K562 (cell line): ENCODE results near the gene CAPN13. TPM values are rescaled to one million over a fixed set of nuclear protein-coding genes. Genes with fewer than 3 reads are reported as not detected.

Experiments
- ATAC-seq: fragments of 200-7000 bp; cut with Tn5 transposase; 3 replicates; pipeline ENCODE4 v1.9.1; 2020; ENCODE audit warnings: moderate library complexity
- BruUV-seq: library from RNA; stranded (reverse); fragments of 400-500 nt; replicated peaks from 2 replicates; lab custom pipeline; 2021; lab: Mats Ljungman, UMichigan
- CTCF ChIA-PET: fragments of 300-600 bp; formaldehyde crosslinking; extraction: SDS; loops from one replicate; lab custom pipeline; 2021; ENCODE audit warnings: low intra/inter-chr PET ratio; lab: Yijun Ruan, JAX
- POLR2A ChIA-PET: fragments of 300-600, 350-650 bp; sonication (Branson Sonifier 250); formaldehyde crosslinking; extraction: SDS; loops from one replicate; lab custom pipeline; 2021; ENCODE audit warnings: antibody characterized with exemption, inconsistent platforms; lab: Yijun Ruan, JAX
- DNase-seq, 4 experiments: peaks; one replicate each; pipeline versions ENCODE4 v3.0.0 to v3.0.0-alpha.2; 2011 to 2018; ENCODE audit warnings: low spot score in 3 of 4, mixed read lengths in 3 of 4; ENCODE audit errors: extremely low read depth in 1 of 4
- FAIRE-seq: peaks from 2 replicates; lab custom pipeline; 2011; peaks lifted over from hg19 to GRCh38; lab: Jason Lieb, UNC
- H2AFZ ChIP-seq: 2 replicates; pipeline ENCODE4 v1.6.0; 2011; ENCODE audit warnings: low read depth, low read length, control low read depth, inconsistent platforms
- H3K27ac ChIP-seq: fragments of 200-600 bp; 3 replicates; pipeline ENCODE4 v1.8.0; 2011; ENCODE audit warnings: low read depth, mild to moderate bottlenecking, control low read depth, inconsistent platforms, low read length, moderate library complexity, mixed read lengths; ENCODE audit errors: extremely low read depth
- H3K27me3 ChIP-seq, 2 experiments: fragments of 300-600 bp in 1 of 2; 2 replicates in 1 of 2; 3 replicates in 1 of 2; pipeline versions ENCODE4 v1.6.0 to v1.8.0; 2011; ENCODE audit warnings: inconsistent platforms in 2 of 2, low read length in 2 of 2, mild to moderate bottlenecking in 1 of 2, mixed read lengths in 1 of 2, moderate library complexity in 1 of 2; ENCODE audit not compliant: control insufficient read depth in 2 of 2, insufficient read depth in 2 of 2
- H3K36me3 ChIP-seq: fragments of 300-600 bp; 3 replicates; pipeline ENCODE4 v1.8.0; 2011; ENCODE audit warnings: mild to moderate bottlenecking, low read length, inconsistent platforms; ENCODE audit not compliant: control insufficient read depth, insufficient read depth
- H3K4me1 ChIP-seq, 2 experiments: fragments of 200-600 bp in 1 of 2; replicated peaks in 1 of 2; 2 replicates in 1 of 2; 3 replicates in 1 of 2; pipeline versions ENCODE4 v1.5.1 to v1.8.0; 2011; ENCODE audit warnings: inconsistent platforms in 2 of 2, low read length in 2 of 2, mild to moderate bottlenecking in 1 of 2, mixed read lengths in 1 of 2, moderate library complexity in 1 of 2; ENCODE audit not compliant: control insufficient read depth in 2 of 2, insufficient read depth in 2 of 2
- H3K4me2 ChIP-seq: 2 replicates; pipeline ENCODE4 v1.6.1; 2011; ENCODE audit warnings: low read length, control low read depth, inconsistent platforms, mixed read lengths; ENCODE audit not compliant: insufficient read depth
- H3K4me3 ChIP-seq: fragments of 200-600 bp; sonication (generic), shearing (Covaris generic); 2 replicates; pipeline ENCODE4 v1.5.1; 2016; ENCODE audit warnings: control low read depth, inconsistent platforms
- H3K79me2 ChIP-seq: fragments of 200-600 bp; 3 replicates; pipeline ENCODE4 v1.8.0; 2011; ENCODE audit warnings: low read length, inconsistent platforms; ENCODE audit not compliant: control insufficient read depth, insufficient read depth
- H3K9ac ChIP-seq, 2 experiments: 2 replicates each; pipeline versions ENCODE4 v1.6.0 to v1.6.1; 2011; ENCODE audit warnings: low read depth in 2 of 2, low read length in 2 of 2, control low read depth in 1 of 2, inconsistent platforms in 1 of 2, mild to moderate bottlenecking in 1 of 2, mixed read lengths in 1 of 2; ENCODE audit not compliant: insufficient read depth in 1 of 2
- H3K9me1 ChIP-seq: one replicate; pipeline ENCODE4 v1.6.0; 2011; ENCODE audit warnings: inconsistent platforms, mild to moderate bottlenecking, low read length, moderate library complexity; ENCODE audit not compliant: control insufficient read depth, insufficient read depth
- H3K9me3 ChIP-seq: replicated peaks from 2 replicates; pipeline ENCODE4 v1.5.1; 2011; ENCODE audit warnings: low read depth, low read length, inconsistent platforms; ENCODE audit not compliant: control insufficient read depth, insufficient read depth
- H4K20me1 ChIP-seq: replicated peaks from 2 replicates; pipeline ENCODE4 v1.6.1; 2011; ENCODE audit warnings: low read length, inconsistent platforms, mixed read lengths; ENCODE audit not compliant: control insufficient read depth, insufficient read depth
- CLOCK ChIP-seq: fragments of 250-450 bp; sonication (Bioruptor Pico); IDR thresholded peaks from 2 replicates; pipeline ENCODE4 v1.4.0; 2020; ENCODE audit warnings: mild to moderate bottlenecking, moderate library complexity, borderline replicate concordance
- CTCF ChIP-seq, 3 experiments: IDR thresholded peaks in 2 of 3; conservative IDR thresholded peaks in 1 of 3; 2 replicates each; pipeline ENCODE4 v1.5.1; 2011 to 2012; ENCODE audit warnings: low read length in 3 of 3, mild to moderate bottlenecking in 3 of 3, control low read depth in 2 of 3, improper control_type of control experiment in 1 of 3, inconsistent platforms in 1 of 3, low read depth in 1 of 3, mixed read lengths in 1 of 3, moderate library complexity in 1 of 3; ENCODE audit not compliant: insufficient read depth in 2 of 3
- CTCFL ChIP-seq: IDR thresholded peaks from 2 replicates; pipeline ENCODE4 v1.6.1; 2011; ENCODE audit warnings: borderline replicate concordance, low read depth, mild to moderate bottlenecking, moderate library complexity, low read length; ENCODE audit not compliant: insufficient read depth, poor library complexity, severe bottlenecking
- ID3 ChIP-seq, 2 experiments: fragments of 250-450 bp in 1 of 2; fragments of 450-650 bp in 1 of 2; sonication (Bioruptor Pico) in 1 of 2; IDR thresholded peaks; 2 replicates each; pipeline versions ENCODE4 v1.6.1 to v1.8.0; 2016 to 2021; ENCODE audit warnings: mild to moderate bottlenecking in 2 of 2, moderate library complexity in 2 of 2, missing compliant biosample characterization in 1 of 2, missing genetic modification characterization in 1 of 2
- MIER1 ChIP-seq: fragments of 450-650 bp; IDR thresholded peaks from 2 replicates; pipeline ENCODE4 v1.6.1; 2016; ENCODE audit warnings: antibody characterized with exemption, mild to moderate bottlenecking, low read depth
- PHF8 ChIP-seq: fragments of 200-600 bp; sonication (generic); IDR thresholded peaks from 2 replicates; pipeline ENCODE4 v1.6.1; 2012; ENCODE audit warnings: mixed run types, mild to moderate bottlenecking, inconsistent platforms, low read length, moderate library complexity, borderline replicate concordance
- SMARCA4 ChIP-seq: fragments of 450-650 bp; IDR thresholded peaks from 2 replicates; pipeline ENCODE4 v1.6.1; 2016
- SMARCE1 ChIP-seq: fragments of 450-650 bp; IDR thresholded peaks from 2 replicates; pipeline ENCODE4 v1.7.1; 2016; ENCODE audit warnings: mild to moderate bottlenecking
- SMC3 ChIP-seq: conservative IDR thresholded peaks from 2 replicates; pipeline ENCODE4 v1.6.1; 2011; ENCODE audit warnings: low read depth, low read length, improper control_type of control experiment; ENCODE audit not compliant: insufficient read depth
- STAT5B ChIP-seq: fragments of 250-450 bp; sonication (Bioruptor Pico); IDR thresholded peaks from 2 replicates; pipeline ENCODE4 v1.8.0; 2021; ENCODE audit warnings: mild to moderate bottlenecking, inconsistent platforms
- TCF15 ChIP-seq: fragments of 250-450 bp; sonication (Bioruptor Pico); IDR thresholded peaks from 2 replicates; pipeline ENCODE4 v1.8.0; 2022; ENCODE audit warnings: moderate library complexity, mild to moderate bottlenecking, inconsistent platforms
- ZNF253 ChIP-seq: fragments of 250-450 bp; sonication (Bioruptor Pico); conservative IDR thresholded peaks from 2 replicates; pipeline ENCODE4 v1.6.1; 2021; ENCODE audit warnings: mild to moderate bottlenecking
- ZNF764 ChIP-seq: fragments of 250-450 bp; sonication (Bioruptor Pico); IDR thresholded peaks from 2 replicates; pipeline ENCODE4 v1.4.0; 2020; ENCODE audit warnings: low read depth, mild to moderate bottlenecking, moderate library complexity
- WGBS: fragments of 100-300 bp; shearing (Covaris generic); methylation state at CpG from one replicate; pipeline ENCODE4 v1.1.6; 2016; ENCODE audit warnings: low coverage, mixed read lengths; ENCODE audit not compliant: insufficient coverage; ENCODE audit errors: missing lambda C conversion rate; 5-methylcytosine and 5-hydroxymethylcytosine counted together
- in situ Hi-C: fragments of 300-500 bp; cut with MboI; formaldehyde crosslinking; loops from 4 replicates; pipeline ENCODE4 v1.15.0; 2018; ENCODE audit warnings: inconsistent platforms, mixed read lengths
- intact Hi-C: fragments of 100-400 bp; cut with micrococcal nuclease; formaldehyde crosslinking; loops from 2 replicates; pipeline ENCODE4 v1.14.2; 2022
- polyA plus RNA-seq, 8 experiments: library from polyadenylated mRNA; depleted of rRNA in 4 of 8; stranded (reverse) in 5 of 8; unstranded in 3 of 8; fragments of >200 nt; fragmentation: Nextera tagmentation in 2 of 8; fragmentation: Illumina TruSeq in 1 of 8; extraction: Ambion mirVana in 2 of 8; extraction: Trizol in 1 of 8; gene quantifications; 2 replicates each; pipeline versions ENCODE4 v1.2.1 to v1.2.3, GENCODE V29; 2011 to 2014; ENCODE audit warnings: inconsistent platforms in 1 of 8, missing spikeins in 1 of 8
- total RNA-seq, 7 experiments: library from RNA; depleted of rRNA in 6 of 7; stranded (reverse); fragments of >200 nt in 6 of 7; fragmentation: Illumina TruSeq in 2 of 7; extraction: Trizol in 2 of 7; gene quantifications; 2 replicates each; pipeline versions ENCODE4 v1.2.1 to v1.2.3, GENCODE V29; 2011 to 2021; ENCODE audit warnings: low replicate concordance in 1 of 7

CAPN13 gene
- total and polyA plus RNA-seq, 9 of the 15 experiments (the other 6 are each of a cell fraction or from before 2014, with no cell fraction given): not detected

GRCh38 chr2:30770816-30771576 lies 36.2 kb downstream of the CAPN13 start:
- no peak overlapping the region for H3K4me3 ChIP-seq
- no peaks in the 10 kb centered on the region for H3K36me3 ChIP-seq
- no peaks in the 10 kb centered on the region for H3K79me2 ChIP-seq
- H3K27ac ChIP-seq: no peak overlapping the region
- CTCF ChIA-PET: no interaction called here
- intact Hi-C loops (no loop called here), in situ Hi-C loops (no loop called here)
- no TSS peak for BruUV-seq
- WGBS: 3% methylated on average over 11 of the region's 11 CpGs
- H3K4me1 ChIP-seq: no peaks in the 10 kb centered on the region; a peak in 1 of 5 replicates
- POLR2A ChIA-PET: no interaction called here
- H4K20me1 ChIP-seq: no peaks in the 10 kb centered on the region; the same call in 1 of the 2 replicates
- peaks cover 3% of the 10 kb centered on the region for H3K9me1 ChIP-seq
- no peaks in the 10 kb centered on the region for H3K9me3 ChIP-seq
- ATAC-seq (no peak), DNase-seq (no peak), FAIRE-seq (no peak)
- peaks cover 0 to 27% of the 10 kb centered on the region in 2 experiments; a peak in 2 of 5 replicates for H3K27me3 ChIP-seq
- H2AFZ ChIP-seq: no peak overlapping the region
- no peak overlapping the region for H3K9ac ChIP-seq
- H3K4me2 ChIP-seq: no peak overlapping the region
- TF ChIP-seq SMARCA4: no peak
- TF ChIP-seq TCF15: no peak
- no peak for TF ChIP-seq ZNF253 (CRISPR knock-in tag)
- TF ChIP-seq MIER1: no peak
- TF ChIP-seq ZNF764 (CRISPR knock-in tag): no peak
- no peak for TF ChIP-seq PHF8
- no peak for TF ChIP-seq CTCFL
- TF ChIP-seq CTCF (IDR thresholded peaks at IDR 0.05 in 2 of 3, conservative IDR thresholded peaks at IDR 0.05 in 1 of 3; ENCODE audit: insufficient read depth in 2 of 3, low read depth in 1 of 3, low read length in 3 of 3): no peak
- no peak for TF ChIP-seq ID3 (CRISPR knock-in tag; IDR thresholded peaks at IDR 0.05)
- TF ChIP-seq ID3 (tag; IDR thresholded peaks at IDR 0.05): no peak
- TF ChIP-seq STAT5B (CRISPR knock-in tag): no peak
- TF ChIP-seq CLOCK (CRISPR knock-in tag): no peak
- TF ChIP-seq SMC3: no peak
- no peak for TF ChIP-seq SMARCE1
